CD4-positive, CD25-positive, alpha-beta regulatory T cell (primary cell): ENCODE measurements around the gene ATG4D. TPM values are rescaled to one million over a fixed set of nuclear protein-coding genes. Genes with fewer than 3 reads are reported as not detected.
"Not testable (repeated sequence)": the region's sequence is repeated elsewhere in the genome, so short reads cannot be mapped to it uniquely, and the experiment has no call there.

Experiments used
- ATAC-seq, 2 donors: fragments of 150-1000 bp; cut with Tn5 transposase; one replicate each; pipeline ENCODE4 v1.10.0; 2021; ENCODE audit warnings: low read depth in 2 of 2, moderate number of reproducible peaks in 2 of 2, moderate library complexity in 1 of 2
- DNase-seq, 3 donors: peaks; one replicate each; pipeline versions ENCODE4 v3.0.0 to v3.0.0-alpha.2; 2012 to 2022; ENCODE audit warnings: mixed read lengths in 1 of 3
- H3K27ac ChIP-seq: one replicate; pipeline ENCODE4 v1.7.0; 2013; ENCODE audit warnings: mild to moderate bottlenecking, low read length; ENCODE audit not compliant: insufficient read depth, poor library complexity, severe bottlenecking
- H3K27me3 ChIP-seq: one replicate; pipeline ENCODE4 v1.7.0; 2013; ENCODE audit warnings: low read length; ENCODE audit not compliant: control insufficient read depth, insufficient read depth
- H3K36me3 ChIP-seq: one replicate; pipeline ENCODE4 v1.7.0; 2013; ENCODE audit warnings: mild to moderate bottlenecking, low read length, moderate library complexity; ENCODE audit not compliant: control insufficient read depth, insufficient read depth
- H3K4me1 ChIP-seq: 2 replicates; pipeline ENCODE4 v1.7.0; 2013; ENCODE audit warnings: mild to moderate bottlenecking, low read length; ENCODE audit not compliant: insufficient read depth, control insufficient read depth, poor library complexity, severe bottlenecking
- H3K4me3 ChIP-seq: one replicate; pipeline ENCODE4 v1.7.0; 2013; ENCODE audit warnings: low read depth, mild to moderate bottlenecking, low read length, moderate library complexity
- H3K9me3 ChIP-seq, 2 experiments: 1 replicate in 1 of 2; 2 replicates in 1 of 2; pipeline ENCODE4 v1.7.0; 2013; ENCODE audit warnings: low read length in 2 of 2, mild to moderate bottlenecking in 1 of 2, moderate library complexity in 1 of 2; ENCODE audit not compliant: control insufficient read depth in 2 of 2
- H3K27ac Mint-ChIP-seq, 3 donors: one replicate each; pipeline ENCODE4 v1.8.0; 2020 to 2022; ENCODE audit warnings: mild to moderate bottlenecking in 3 of 3, mixed read lengths in 3 of 3, moderate library complexity in 2 of 3
- H3K27me3 Mint-ChIP-seq: one replicate; pipeline ENCODE4 v1.8.0; 2022; ENCODE audit warnings: mild to moderate bottlenecking, mixed read lengths
- H3K36me3 Mint-ChIP-seq: one replicate; pipeline ENCODE4 v1.8.0; 2020; ENCODE audit warnings: mixed read lengths
- H3K4me1 Mint-ChIP-seq, 4 donors: one replicate each; pipeline ENCODE4 v1.8.0; 2020 to 2022; ENCODE audit warnings: mixed read lengths in 4 of 4, mild to moderate bottlenecking in 1 of 4
- H3K4me3 Mint-ChIP-seq, 4 donors: one replicate each; pipeline ENCODE4 v1.8.0; 2020 to 2022; ENCODE audit warnings: mild to moderate bottlenecking in 4 of 4, mixed read lengths in 4 of 4, moderate library complexity in 3 of 4
- H3K9me3 Mint-ChIP-seq, 7 donors: one replicate each; pipeline ENCODE4 v1.8.0; 2020 to 2022; ENCODE audit warnings: mixed read lengths in 7 of 7, mild to moderate bottlenecking in 3 of 7, moderate library complexity in 2 of 7
- polyA plus RNA-seq, 4 donors: library from polyadenylated mRNA; unstranded; fragments of 300-500 nt; fragmentation: Illumina TruSeq; gene quantifications; one replicate each; pipeline ENCODE4 v1.2.3, GENCODE V29; 2021
- total RNA-seq: library from RNA; stranded (reverse); gene quantifications from one replicate; pipeline ENCODE4 v1.2.3, GENCODE V29; 2022

Gene ATG4D
- total and polyA plus RNA-seq, 5 donors from 2014 or later = 14.0 to 62.4 (median 15.0) TPM

- ATAC-seq = no peak
- no peak overlapping the region for H3K4me3 Mint-ChIP-seq
- DNase-seq = no peak
- no peak overlapping the region for H3K27ac Mint-ChIP-seq
- H3K27me3 Mint-ChIP-seq = peaks cover 48% of the 10 kb centered on the region
- Histone ChIP-seq H3K27ac (no peak overlapping the region), H3K4me1 (peaks cover 25% of the 10 kb centered on the region), H3K27me3 (peaks cover 8% of the 10 kb centered on the region), H3K9me3 (no peaks in the 10 kb centered on the region), H3K36me3 (no peaks in the 10 kb centered on the region), H3K4me3 (no peak overlapping the region)
- H3K4me1 Mint-ChIP-seq = peaks cover 3 to 20% (median 12%) of the 10 kb centered on the region in 4 donors
- H3K9me3 Mint-ChIP-seq = peaks cover 0 to 2% (median 0%) of the 10 kb centered on the region in 7 donors
- H3K36me3 Mint-ChIP-seq = peaks cover 3% of the 10 kb centered on the region
Measured at GRCh38 chr19:10521461-10522171, 22.1 kb upstream of the ATG4D start.

DNA sequence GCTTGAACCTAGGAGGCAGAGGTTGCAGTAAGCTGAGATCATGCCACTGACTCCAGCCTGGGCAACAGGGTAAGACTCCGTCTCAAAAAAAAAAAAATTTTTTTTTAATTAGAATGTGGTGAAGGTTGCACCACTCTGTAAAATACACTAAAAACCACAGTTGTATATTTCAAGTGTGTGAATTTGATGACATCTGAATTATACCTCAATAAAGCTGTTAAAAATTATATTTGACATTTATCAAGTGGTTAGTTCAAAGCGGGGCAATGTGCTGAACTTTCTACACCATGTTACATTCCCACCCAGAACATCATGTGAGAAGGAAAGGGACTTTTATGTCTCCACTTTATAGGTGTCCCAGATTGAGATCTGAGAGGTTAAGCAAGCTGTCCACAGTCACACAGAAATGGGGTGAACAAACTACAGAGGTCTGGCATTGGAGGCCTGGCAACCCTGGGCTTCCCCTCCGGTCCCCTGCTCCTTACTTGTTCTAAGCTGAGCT is 20.5 kb upstream of the ATG4D start:
- Histone ChIP-seq H3K27ac (no peak overlapping the region), H3K36me3 (no peaks in the 10 kb centered on the region), H3K27me3 (peaks cover 6% of the 10 kb centered on the region), H3K4me1 (peaks cover 11% of the 10 kb centered on the region), H3K9me3 (no peaks in the 10 kb centered on the region), H3K4me3 (no peak overlapping the region)
- peaks cover 0 to 2% (median 0%) of the 10 kb centered on the region in 7 donors for H3K9me3 Mint-ChIP-seq
- DNase-seq (no peak), ATAC-seq (no peak)
- H3K4me1 Mint-ChIP-seq = peaks cover under 1 to 13% (median 8%) of the 10 kb centered on the region in 4 donors
- H3K27me3 Mint-ChIP-seq = peaks cover 39% of the 10 kb centered on the region
- peaks cover under 1% of the 10 kb centered on the region for H3K36me3 Mint-ChIP-seq
- no peak overlapping the region for H3K4me3 Mint-ChIP-seq
- H3K27ac Mint-ChIP-seq = no peak overlapping the region

DNA sequence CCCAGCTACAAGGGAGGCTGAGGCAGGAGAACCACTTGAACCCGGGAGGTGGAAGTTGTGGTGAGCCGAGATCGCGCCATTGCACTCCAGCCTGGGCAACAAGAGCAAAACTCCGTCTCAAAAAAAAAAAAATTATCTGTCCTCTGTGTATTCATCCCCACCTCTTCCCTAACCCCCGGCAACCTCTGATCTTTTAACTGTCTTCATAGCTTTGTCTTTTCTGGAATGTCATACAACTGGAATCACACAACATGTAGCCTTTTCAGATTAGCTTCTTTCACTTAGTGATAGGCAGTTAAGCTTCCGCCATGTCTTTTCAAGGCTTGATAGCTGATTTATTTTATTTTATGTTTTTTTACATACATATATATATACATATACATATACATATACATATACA is 18.1 kb upstream of the ATG4D start:
- Histone ChIP-seq H3K36me3 (no peaks in the 10 kb centered on the region), H3K9me3 (no peaks in the 10 kb centered on the region), H3K4me1 (no peaks in the 10 kb centered on the region), H3K27me3 (no peaks in the 10 kb centered on the region), H3K4me3 (no peak overlapping the region), H3K27ac (no peak overlapping the region)
- Mint-ChIP-seq H3K4me1 (no peaks in the 10 kb centered on the region), H3K4me3 (no peak overlapping the region), H3K27me3 (peaks cover 22% of the 10 kb centered on the region), H3K36me3 (no peaks in the 10 kb centered on the region), H3K27ac (no peak overlapping the region), H3K9me3 (peaks cover 0 to 3% (median 0%) of the 10 kb centered on the region in 7 donors)
- DNase-seq (no peak), ATAC-seq (no peak)

GRCh38 chr19:10526887-10527286 is 16.8 kb upstream of the ATG4D start:
- H3K9me3 ChIP-seq = not testable (repeated sequence)

DNA sequence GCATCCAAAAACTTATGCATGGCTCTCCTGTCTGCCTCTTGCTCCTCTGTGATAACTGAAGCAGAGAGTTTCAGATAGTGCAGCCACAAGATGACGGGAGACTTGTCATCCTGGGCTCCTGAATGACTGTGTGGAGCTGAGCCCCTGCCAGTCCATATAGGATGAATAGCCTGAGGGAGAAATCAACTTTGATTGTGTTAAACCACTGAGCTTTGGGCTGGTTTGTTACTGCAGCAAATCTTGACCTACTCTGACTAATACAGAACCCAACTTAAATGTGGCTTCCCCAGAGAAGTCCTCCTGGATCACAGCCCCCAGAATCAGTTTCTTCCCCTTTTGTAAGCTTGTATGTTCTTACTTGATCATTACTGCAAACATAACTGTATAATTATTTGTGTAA is 11.2 kb upstream of the ATG4D start:
- DNase-seq (no peak), ATAC-seq (no peak)
- H3K36me3 Mint-ChIP-seq = no peaks in the 10 kb centered on the region
- H3K9me3 ChIP-seq = no peaks in the 10 kb centered on the region
- no peaks in the 10 kb centered on the region for H3K4me1 Mint-ChIP-seq
- H3K27me3 Mint-ChIP-seq = peaks cover 10% of the 10 kb centered on the region
- H3K4me3 Mint-ChIP-seq = no peak overlapping the region
- no peak overlapping the region for H3K4me3 ChIP-seq
- no peak overlapping the region for H3K27ac ChIP-seq
- H3K27ac Mint-ChIP-seq = no peak overlapping the region
- H3K4me1 ChIP-seq = no peaks in the 10 kb centered on the region
- H3K36me3 ChIP-seq = no peaks in the 10 kb centered on the region
- peaks cover 2% of the 10 kb centered on the region for H3K27me3 ChIP-seq
- peaks cover 0 to 4% (median 0%) of the 10 kb centered on the region in 7 donors for H3K9me3 Mint-ChIP-seq

More at GRCh38 chr19:10526887-10527286, 16.8 kb upstream of the ATG4D start:
- H3K36me3 Mint-ChIP-seq, H3K4me3 ChIP-seq, H3K27ac ChIP-seq, H3K4me1 ChIP-seq, ATAC-seq, H3K27ac Mint-ChIP-seq, H3K4me3 Mint-ChIP-seq, DNase-seq, H3K36me3 ChIP-seq, H3K27me3 ChIP-seq, H3K9me3 Mint-ChIP-seq, H3K4me1 Mint-ChIP-seq: not testable (repeated sequence)
- H3K27me3 Mint-ChIP-seq = peaks cover 21% of the 10 kb centered on the region

DNA sequence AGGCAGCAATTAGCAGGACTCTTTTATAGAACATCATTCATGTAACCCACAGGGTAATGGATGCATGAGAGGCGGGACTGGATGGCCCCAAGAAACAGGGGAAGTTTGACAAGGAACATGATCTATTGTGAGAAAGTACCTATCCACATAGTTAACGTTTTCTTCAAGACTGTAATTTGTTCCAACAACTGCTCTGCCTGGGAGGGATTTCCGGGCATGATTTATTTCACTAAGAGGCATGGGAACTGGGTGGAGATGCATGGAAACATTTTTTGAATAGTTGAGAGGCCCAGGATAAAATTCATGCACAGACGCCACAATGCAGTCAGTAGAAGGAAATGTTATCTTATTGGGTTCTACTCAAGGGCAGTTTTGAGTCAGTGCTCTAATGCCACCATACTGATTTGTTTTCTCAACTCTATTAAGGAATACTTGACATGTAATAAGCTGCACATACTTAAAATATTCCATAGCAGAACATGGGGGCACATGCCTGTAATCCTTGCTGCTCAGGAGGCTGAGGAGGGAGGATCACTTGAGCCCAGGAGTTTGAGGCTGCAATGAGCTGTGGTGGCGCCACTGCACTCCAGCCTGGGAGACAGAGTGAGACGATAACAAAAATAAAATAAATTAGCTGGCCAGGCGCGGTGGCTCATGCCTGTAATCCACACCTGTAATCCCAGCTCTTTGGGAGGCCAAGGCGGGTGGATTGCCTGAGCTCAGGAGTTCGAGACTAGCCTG is 9.9 kb upstream of the ATG4D start:
- Histone ChIP-seq H3K4me1 (no peaks in the 10 kb centered on the region), H3K9me3 (no peaks in the 10 kb centered on the region), H3K27me3 (peaks cover 10% of the 10 kb centered on the region), H3K4me3 (no peak overlapping the region), H3K27ac (no peak overlapping the region), H3K36me3 (no peaks in the 10 kb centered on the region)
- Mint-ChIP-seq H3K36me3 (no peaks in the 10 kb centered on the region), H3K27me3 (peaks cover 22% of the 10 kb centered on the region), H3K27ac (peak overlapping the region in 2 of 3 donors; percentile 32 to 56), H3K9me3 (peaks cover 0 to 4% (median 0%) of the 10 kb centered on the region in 7 donors), H3K4me3 (peak overlapping the region in 1 of 4 donors; percentile 3), H3K4me1 (no peaks in the 10 kb centered on the region)
- ATAC-seq (no peak), DNase-seq (no peak)

GRCh38 chr19:10535613-10536012 is 8.1 kb upstream of the ATG4D start:
- no peak overlapping the region for H3K27ac ChIP-seq
- no peaks in the 10 kb centered on the region for H3K9me3 ChIP-seq
- H3K4me3 Mint-ChIP-seq = no peak overlapping the region
- peaks cover 10% of the 10 kb centered on the region for H3K27me3 ChIP-seq
- no peaks in the 10 kb centered on the region for H3K4me1 ChIP-seq
- H3K36me3 Mint-ChIP-seq = no peaks in the 10 kb centered on the region
- ATAC-seq = no peak
- no peaks in the 10 kb centered on the region for H3K4me1 Mint-ChIP-seq
- H3K27me3 Mint-ChIP-seq = peaks cover 32% of the 10 kb centered on the region
- peaks cover 0 to 2% (median 0%) of the 10 kb centered on the region in 7 donors for H3K9me3 Mint-ChIP-seq
- no peak overlapping the region for H3K27ac Mint-ChIP-seq
- no peak for DNase-seq
- no peak overlapping the region for H3K4me3 ChIP-seq
- no peaks in the 10 kb centered on the region for H3K36me3 ChIP-seq
